GM19239 (cell line): ENCODE data around the gene ZNF575.
"Not testable (repeated sequence)": the region's sequence is repeated elsewhere in the genome, so short reads cannot be mapped to it uniquely, and the experiment has no call there.

Source experiments
- DNase-seq: peaks from one replicate; pipeline ENCODE4 v3.0.0; 2011; ENCODE audit warnings: low spot score; ENCODE audit not compliant: insufficient read length
- FAIRE-seq: peaks from 2 replicates; lab custom pipeline; 2011; peaks lifted over from hg19 to GRCh38; lab: Jason Lieb, UNC

The ZNF575 gene

GRCh38 chr19:43507880-43508279 is 25.1 kb upstream of the ZNF575 start:
- DNase-seq (no peak), FAIRE-seq (no peak)

- FAIRE-seq (no peak), DNase-seq (no peak)
These were observed 22.3 kb upstream of the ZNF575 start for GRCh38 chr19:43510713-43511112.

GRCh38 chr19:43511324-43511723 is 21.7 kb upstream of the ZNF575 start:
- DNase-seq, result no peak
- no peak for FAIRE-seq

- FAIRE-seq, result not testable (repeated sequence)
These were observed 20.6 kb upstream of the ZNF575 start for GRCh38 chr19:43512399-43512798.

GRCh38 chr19:43518051-43518450 is 14.9 kb upstream of the ZNF575 start:
- FAIRE-seq, result no peak

More at GRCh38 chr19:43512399-43512798, 20.6 kb upstream of the ZNF575 start:
- DNase-seq, result not testable (repeated sequence)

GRCh38 chr19:43519436-43520088 is 13.4 kb upstream of the ZNF575 start:
- DNase-seq, result no peak
- peak; percentile 92 for FAIRE-seq

More at GRCh38 chr19:43518051-43518450, 14.9 kb upstream of the ZNF575 start:
- no peak for DNase-seq

GRCh38 chr19:43522929-43523328 is 10.1 kb upstream of the ZNF575 start:
- no peak for FAIRE-seq

GRCh38 chr19:43523696-43524095 is 9.3 kb upstream of the ZNF575 start:
- not testable (repeated sequence) for FAIRE-seq, DNase-seq

More at GRCh38 chr19:43522929-43523328, 10.1 kb upstream of the ZNF575 start:
- DNase-seq, result no peak

- DNase-seq (no peak), FAIRE-seq (peak; percentile 84)
These were observed 7.8 kb upstream of the ZNF575 start for GRCh38 chr19:43524922-43525835.

GRCh38 chr19:43525836-43526771 is 6.9 kb upstream of the ZNF575 start:
- FAIRE-seq (no peak), DNase-seq (no peak)

- FAIRE-seq, result peak; percentile 71
- peak; percentile 65 for DNase-seq
These were observed 5.8 kb upstream of the ZNF575 start, which contains the start of gene ETHE1 for GRCh38 chr19:43526884-43527859. Gene ETHE1, minus strand, starts transcription at chr19:43527201. Its CDS starts 24 bp downstream, at chr19:43527177.

- DNase-seq, result no peak
These were observed 4.9 kb upstream of the ZNF575 start for GRCh38 chr19:43527860-43528622.

GRCh38 chr19:43532571-43532961 is 422 bp upstream of the ZNF575 start:
- FAIRE-seq, result no peak
- no peak for DNase-seq

More at GRCh38 chr19:43527860-43528622, 4.9 kb upstream of the ZNF575 start:
- no peak for FAIRE-seq

- DNase-seq (peak; percentile 97), FAIRE-seq (peak; percentile 86)
These were observed 737 bp downstream of the ZNF575 start for GRCh38 chr19:43533546-43534304.

- FAIRE-seq (no peak), DNase-seq (no peak)
These were observed 1.4 kb downstream of the ZNF575 start for GRCh38 chr19:43534305-43534815.

GRCh38 chr19:43534816-43535761 is 2.1 kb downstream of the ZNF575 start:
- FAIRE-seq (no peak), DNase-seq (no peak)
